ENCODE data around the gene CCSER2. TPM values are rescaled to one million over a fixed set of nuclear protein-coding genes. Genes with fewer than 3 reads are reported as not detected.

The CCSER2 gene
- total and polyA plus RNA-seq, 2 donors (not counting 1 experiment from before 2014, with no cell fraction given): 6.0 to 45.9 TPM

DNA sequence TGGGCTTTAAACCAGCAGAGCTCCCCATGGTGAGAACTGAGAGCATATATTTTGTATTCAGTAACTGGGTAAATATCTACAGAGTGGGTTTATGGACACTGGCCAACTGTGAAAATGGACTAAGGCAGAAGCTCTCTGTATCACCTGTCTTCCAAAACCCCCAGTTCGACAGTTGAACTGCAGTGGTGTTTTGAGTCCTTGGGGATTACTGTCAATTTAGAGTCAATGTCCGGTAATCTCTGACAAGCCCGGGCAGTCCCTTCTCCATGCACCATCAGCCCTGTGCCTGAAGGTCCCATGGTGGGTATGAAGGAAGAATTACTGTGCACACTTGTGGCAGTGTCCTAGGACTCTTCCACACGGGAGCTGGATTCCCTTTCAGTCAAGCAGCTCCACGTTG lies 235.0 kb downstream of the CCSER2 start:
- no peak overlapping the region for H3K4me3 ChIP-seq (ENCODE audit: control extremely low read depth in 1 of 5, extremely low read depth in 1 of 5, insufficient read depth in 1 of 5, low read depth in 2 of 5, low read length in 4 of 5)
- no peak overlapping the region for H2AFZ ChIP-seq (ENCODE audit: insufficient read depth, low read depth, low read length, poor library complexity, severe bottlenecking)
- POLR2A ChIA-PET: no interaction called here

DNA sequence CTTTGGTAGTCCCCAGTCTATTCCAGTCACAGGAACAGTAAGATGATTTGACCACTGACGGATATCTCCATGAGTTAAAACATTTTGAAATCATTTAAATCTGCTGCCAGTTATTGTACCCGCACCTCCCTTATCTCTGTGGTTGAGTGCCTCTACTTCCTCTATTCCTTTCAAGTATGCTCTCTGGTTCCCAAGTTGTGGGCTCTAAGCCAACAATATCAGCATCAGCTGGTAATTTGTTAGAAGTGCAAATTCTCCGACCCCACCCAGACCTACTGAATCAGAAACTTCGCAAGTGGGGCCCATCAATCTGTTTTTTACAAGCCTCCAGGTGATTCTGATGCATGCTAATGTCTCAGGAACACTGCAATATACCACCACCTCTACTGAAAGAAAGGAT lies 235.5 kb downstream of the CCSER2 start:
- Mint-ChIP-seq H3K4me1 (peaks cover 9% of the 10 kb centered on the region), H3K27me3 (peaks cover 30% of the 10 kb centered on the region), H3K27ac (no peak overlapping the region), H3K9me3 (ENCODE audit: insufficient read depth) (no peaks in the 10 kb centered on the region), H3K4me3 (no peak overlapping the region)
- Histone ChIP-seq H2AFZ (ENCODE audit: insufficient read depth, low read depth, low read length, poor library complexity, severe bottlenecking) (no peak overlapping the region), H3K9ac (ENCODE audit: low read length) (no peak overlapping the region), H3K36me3 (replicated peaks in 1 of 2; ENCODE audit: control extremely low read depth in 1 of 2, control insufficient read depth in 1 of 2, extremely low read depth in 1 of 2, insufficient read depth in 2 of 2, low read length in 1 of 2) (no peaks in the 10 kb centered on the region), H3K4me1 (ENCODE audit: control insufficient read depth in 2 of 2, insufficient read depth in 2 of 2, low read length in 2 of 2) (peaks cover 7 to 8% of the 10 kb centered on the region in 2 donors), H3K79me2 (ENCODE audit: control insufficient read depth, insufficient read depth, low read length) (no peaks in the 10 kb centered on the region), H4K20me1 (ENCODE audit: control insufficient read depth, insufficient read depth, low read length, poor library complexity, severe bottlenecking) (no peaks in the 10 kb centered on the region), H3K9me3 (ENCODE audit: control extremely low read depth in 1 of 3, control insufficient read depth in 2 of 3, insufficient read depth in 1 of 3, low read length in 2 of 3) (no peaks in the 10 kb centered on the region), H3K4me3 (ENCODE audit: control extremely low read depth in 1 of 5, extremely low read depth in 1 of 5, insufficient read depth in 1 of 5, low read depth in 2 of 5, low read length in 4 of 5) (no peak overlapping the region), H3K27me3 (replicated peaks in 1 of 4; ENCODE audit: control extremely low read depth in 1 of 4, control insufficient read depth in 3 of 4, insufficient read depth in 4 of 4, low read length in 3 of 4) (peaks cover 0 to 12% (median 3%) of the 10 kb centered on the region in 4 experiments), H3K4me2 (replicated peaks; ENCODE audit: low read depth, low read length, poor library complexity, severe bottlenecking) (no peak overlapping the region), H3K27ac (ENCODE audit: low read length in 2 of 2) (no peak overlapping the region)
- DNase-seq (no peak), ATAC-seq (ENCODE audit: low read depth) (no peak)
- POLR2A ChIA-PET: no interaction called here
- 0% methylated on average over 4 of the region's 4 CpGs for WGBS (ENCODE audit: insufficient coverage)
- TF ChIP-seq, protein P1, sequence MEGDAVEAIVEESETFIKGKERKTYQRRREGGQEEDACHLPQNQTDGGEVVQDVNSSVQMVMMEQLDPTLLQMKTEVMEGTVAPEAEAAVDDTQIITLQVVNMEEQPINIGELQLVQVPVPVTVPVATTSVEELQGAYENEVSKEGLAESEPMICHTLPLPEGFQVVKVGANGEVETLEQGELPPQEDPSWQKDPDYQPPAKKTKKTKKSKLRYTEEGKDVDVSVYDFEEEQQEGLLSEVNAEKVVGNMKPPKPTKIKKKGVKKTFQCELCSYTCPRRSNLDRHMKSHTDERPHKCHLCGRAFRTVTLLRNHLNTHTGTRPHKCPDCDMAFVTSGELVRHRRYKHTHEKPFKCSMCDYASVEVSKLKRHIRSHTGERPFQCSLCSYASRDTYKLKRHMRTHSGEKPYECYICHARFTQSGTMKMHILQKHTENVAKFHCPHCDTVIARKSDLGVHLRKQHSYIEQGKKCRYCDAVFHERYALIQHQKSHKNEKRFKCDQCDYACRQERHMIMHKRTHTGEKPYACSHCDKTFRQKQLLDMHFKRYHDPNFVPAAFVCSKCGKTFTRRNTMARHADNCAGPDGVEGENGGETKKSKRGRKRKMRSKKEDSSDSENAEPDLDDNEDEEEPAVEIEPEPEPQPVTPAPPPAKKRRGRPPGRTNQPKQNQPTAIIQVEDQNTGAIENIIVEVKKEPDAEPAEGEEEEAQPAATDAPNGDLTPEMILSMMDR (IDR thresholded peaks at IDR 0.05): no peak
- TF ChIP-seq EZH2 (IDR thresholded peaks at IDR 0.05; ENCODE audit: borderline replicate concordance, insufficient read depth, low read depth, low read length, poor library complexity, severe bottlenecking): no peak
- CTCF ChIA-PET: no interaction called here
- intact Hi-C loops (cut with micrococcal nuclease): no loop called here

More for the DNA sequence above, 235.0 kb downstream of the CCSER2 start:
- Histone ChIP-seq H3K27me3 (replicated peaks in 1 of 4; ENCODE audit: control extremely low read depth in 1 of 4, control insufficient read depth in 3 of 4, insufficient read depth in 4 of 4, low read length in 3 of 4) (peaks cover 0 to 12% (median 3%) of the 10 kb centered on the region in 4 experiments), H3K9me3 (ENCODE audit: control extremely low read depth in 1 of 3, control insufficient read depth in 2 of 3, insufficient read depth in 1 of 3, low read length in 2 of 3) (no peaks in the 10 kb centered on the region), H3K27ac (ENCODE audit: low read length in 2 of 2) (no peak overlapping the region), H3K4me1 (ENCODE audit: control insufficient read depth in 2 of 2, insufficient read depth in 2 of 2, low read length in 2 of 2) (peaks cover 7 to 8% of the 10 kb centered on the region in 2 donors), H4K20me1 (ENCODE audit: control insufficient read depth, insufficient read depth, low read length, poor library complexity, severe bottlenecking) (no peaks in the 10 kb centered on the region), H3K36me3 (replicated peaks in 1 of 2; ENCODE audit: control extremely low read depth in 1 of 2, control insufficient read depth in 1 of 2, extremely low read depth in 1 of 2, insufficient read depth in 2 of 2, low read length in 1 of 2) (no peaks in the 10 kb centered on the region), H3K9ac (ENCODE audit: low read length) (no peak overlapping the region), H3K4me2 (replicated peaks; ENCODE audit: low read depth, low read length, poor library complexity, severe bottlenecking) (no peak overlapping the region), H3K79me2 (ENCODE audit: control insufficient read depth, insufficient read depth, low read length) (no peaks in the 10 kb centered on the region)
- no peak for TF ChIP-seq EZH2 (IDR thresholded peaks at IDR 0.05; ENCODE audit: borderline replicate concordance, insufficient read depth, low read depth, low read length, poor library complexity, severe bottlenecking)
- TF ChIP-seq, protein P1 (IDR thresholded peaks at IDR 0.05): no peak
- H3K4me1 Mint-ChIP-seq: peaks cover 9% of the 10 kb centered on the region
- DNase-seq: no peak
- H3K27ac Mint-ChIP-seq: no peak overlapping the region
- 37% methylated on average over 4 of the region's 5 CpGs for WGBS (ENCODE audit: insufficient coverage)
- H3K9me3 Mint-ChIP-seq (ENCODE audit: insufficient read depth): no peaks in the 10 kb centered on the region
- no peak for ATAC-seq (ENCODE audit: low read depth)
- CTCF ChIA-PET: no interaction called here
- H3K27me3 Mint-ChIP-seq: peaks cover 26% of the 10 kb centered on the region
- H3K4me3 Mint-ChIP-seq: no peak overlapping the region
- intact Hi-C loops (cut with micrococcal nuclease): no loop called here
